ENCODE results near the gene ANP32B. TPM values are rescaled to one million over a fixed set of nuclear protein-coding genes. Genes with fewer than 3 reads are reported as not detected.

ANP32B gene
- polyA plus RNA-seq, 1 donor (not counting 4 experiments of a cell fraction or from before 2014, with no cell fraction given) = 51.0 TPM

- Histone ChIP-seq H3K4me2 (ENCODE audit: control insufficient read depth, extremely low read depth, insufficient read depth, low read depth, low read length) (no peak overlapping the region), H3K36me3 (ENCODE audit: control insufficient read depth in 2 of 2, extremely low read depth in 1 of 2, insufficient read depth in 2 of 2, low read length in 2 of 2) (no peaks in the 10 kb centered on the region), H3K4me1 (ENCODE audit: control insufficient read depth, extremely low read depth, insufficient read depth, low read length) (no peaks in the 10 kb centered on the region), H2AFZ (ENCODE audit: control insufficient read depth, low read length) (no peak overlapping the region), H3K27ac (ENCODE audit: control insufficient read depth, insufficient read depth, low read length) (no peak overlapping the region), H3K79me2 (ENCODE audit: control insufficient read depth, insufficient read depth, low read length) (no peaks in the 10 kb centered on the region), H3K9me3 (ENCODE audit: control insufficient read depth, low read depth, low read length) (no peaks in the 10 kb centered on the region), H3K9me1 (ENCODE audit: control insufficient read depth, extremely low read depth, insufficient read depth, low read length) (no peaks in the 10 kb centered on the region), H3K4me3 (ENCODE audit: control insufficient read depth in 2 of 3, extremely low read depth in 1 of 3, insufficient read depth in 2 of 3, low read depth in 1 of 3, low read length in 3 of 3) (no peak overlapping the region), H4K20me1 (ENCODE audit: control insufficient read depth, extremely low read depth, insufficient read depth, low read length) (no peaks in the 10 kb centered on the region), H3K9ac (ENCODE audit: control insufficient read depth, extremely low read depth, insufficient read depth, low read length) (no peak overlapping the region), H3K27me3 (ENCODE audit: control insufficient read depth, extremely low read depth, insufficient read depth, low read length) (no peaks in the 10 kb centered on the region)
- dilution Hi-C loops (cut with MboI; ENCODE audit: extremely low pct_ligation_motif_present, low sequenced_read_pairs) = no loop called here
- no peak for DNase-seq (ENCODE audit: low read depth, low spot score)
- no peak for TF ChIP-seq CTCF (optimal IDR thresholded peaks at IDR 0.05 in 1 of 3, IDR thresholded peaks at IDR 0.05 in 1 of 3, conservative IDR thresholded peaks at IDR 0.05 in 1 of 3; ENCODE audit: extremely low read depth in 1 of 3, insufficient read depth in 2 of 3, low read length in 3 of 3)
- no peak for TF ChIP-seq EZH2 (IDR thresholded peaks at IDR 0.05; ENCODE audit: low read length)
- no peak for FAIRE-seq
Observed at GRCh38 chr9:97962575-97962974, 20.6 kb upstream of the ANP32B start.

- Histone ChIP-seq H3K36me3 (ENCODE audit: control insufficient read depth in 2 of 2, extremely low read depth in 1 of 2, insufficient read depth in 2 of 2, low read length in 2 of 2) (no peaks in the 10 kb centered on the region), H2AFZ (ENCODE audit: control insufficient read depth, low read length) (no peak overlapping the region), H4K20me1 (ENCODE audit: control insufficient read depth, extremely low read depth, insufficient read depth, low read length) (no peaks in the 10 kb centered on the region), H3K9me1 (ENCODE audit: control insufficient read depth, extremely low read depth, insufficient read depth, low read length) (no peaks in the 10 kb centered on the region), H3K9ac (ENCODE audit: control insufficient read depth, extremely low read depth, insufficient read depth, low read length) (no peak overlapping the region), H3K4me3 (ENCODE audit: control insufficient read depth in 2 of 3, extremely low read depth in 1 of 3, insufficient read depth in 2 of 3, low read depth in 1 of 3, low read length in 3 of 3) (no peak overlapping the region), H3K27me3 (ENCODE audit: control insufficient read depth, extremely low read depth, insufficient read depth, low read length) (no peaks in the 10 kb centered on the region), H3K9me3 (ENCODE audit: control insufficient read depth, low read depth, low read length) (no peaks in the 10 kb centered on the region), H3K4me2 (ENCODE audit: control insufficient read depth, extremely low read depth, insufficient read depth, low read depth, low read length) (no peak overlapping the region), H3K79me2 (ENCODE audit: control insufficient read depth, insufficient read depth, low read length) (no peaks in the 10 kb centered on the region), H3K4me1 (ENCODE audit: control insufficient read depth, extremely low read depth, insufficient read depth, low read length) (no peaks in the 10 kb centered on the region), H3K27ac (ENCODE audit: control insufficient read depth, insufficient read depth, low read length) (no peak overlapping the region)
- FAIRE-seq (no peak), DNase-seq (ENCODE audit: low read depth, low spot score) (no peak)
- dilution Hi-C loops (cut with MboI; ENCODE audit: extremely low pct_ligation_motif_present, low sequenced_read_pairs) = no loop called here
- no peak for TF ChIP-seq CTCF (optimal IDR thresholded peaks at IDR 0.05 in 1 of 3, IDR thresholded peaks at IDR 0.05 in 1 of 3, conservative IDR thresholded peaks at IDR 0.05 in 1 of 3; ENCODE audit: extremely low read depth in 1 of 3, insufficient read depth in 2 of 3, low read length in 3 of 3)
- TF ChIP-seq EZH2 (IDR thresholded peaks at IDR 0.05; ENCODE audit: low read length) = no peak
Observed at GRCh38 chr9:97963232-97963631, 19.9 kb upstream of the ANP32B start.
